ENCODE results near the gene PPP2R5C.
"Not testable (repeated sequence)": the region's sequence is repeated elsewhere in the genome, so short reads cannot be mapped to it uniquely, and the experiment has no call there.

Gene PPP2R5C

GRCh38 chr14:101783260-101784016 lies 21.9 kb downstream of the PPP2R5C start:
- no peak for DNase-seq

DNA sequence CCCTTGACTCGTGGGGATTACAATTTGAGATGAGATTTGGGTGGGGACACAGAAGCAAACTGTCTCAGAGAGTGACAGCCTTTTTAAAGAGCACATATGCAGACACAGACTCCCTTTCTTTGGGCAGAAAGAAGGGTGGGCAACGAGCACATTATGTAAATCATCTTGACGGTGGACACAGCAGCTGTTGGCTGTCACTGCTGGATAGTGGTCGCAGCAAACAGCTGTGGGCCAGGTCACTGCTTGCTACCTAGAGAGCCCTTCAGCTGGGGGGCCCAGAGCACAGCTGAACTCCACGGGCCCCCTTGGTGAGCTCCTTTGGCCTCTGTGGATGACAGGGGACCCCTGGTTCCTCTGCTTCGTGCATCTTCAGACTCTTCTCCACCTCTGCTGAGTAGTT lies 23.1 kb downstream of the PPP2R5C start:
- DNase-seq = no peak

DNA sequence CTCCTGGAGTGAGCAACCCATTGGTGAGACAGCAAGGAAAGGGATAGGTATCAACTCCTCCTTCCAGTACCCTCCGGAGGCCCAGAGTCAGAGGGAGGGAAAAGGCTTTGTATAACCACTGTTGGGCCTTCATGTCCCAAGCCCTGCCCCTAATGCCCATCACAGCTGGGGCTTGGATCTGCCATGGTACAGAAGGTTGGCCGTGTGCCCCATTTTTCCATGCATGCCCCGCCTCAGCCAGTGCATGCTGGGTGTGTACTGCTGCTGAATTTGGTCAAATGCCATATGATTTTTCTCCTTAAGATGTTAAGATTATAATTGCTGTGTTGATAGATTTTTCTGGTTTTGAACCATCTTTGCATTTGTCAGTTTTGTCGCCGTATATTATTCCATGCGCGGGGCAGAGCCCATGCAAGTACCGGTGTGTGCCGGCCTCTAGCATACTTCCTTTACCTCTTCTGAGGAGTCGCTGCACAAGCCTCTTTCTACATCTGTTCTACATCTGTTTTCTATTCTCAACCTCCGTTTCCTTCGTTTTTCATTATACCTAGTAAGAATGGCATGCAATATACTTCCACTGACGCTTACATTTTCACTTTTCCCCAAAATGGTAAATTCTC lies 26.6 kb downstream of the PPP2R5C start:
- DNase-seq = no peak

DNA sequence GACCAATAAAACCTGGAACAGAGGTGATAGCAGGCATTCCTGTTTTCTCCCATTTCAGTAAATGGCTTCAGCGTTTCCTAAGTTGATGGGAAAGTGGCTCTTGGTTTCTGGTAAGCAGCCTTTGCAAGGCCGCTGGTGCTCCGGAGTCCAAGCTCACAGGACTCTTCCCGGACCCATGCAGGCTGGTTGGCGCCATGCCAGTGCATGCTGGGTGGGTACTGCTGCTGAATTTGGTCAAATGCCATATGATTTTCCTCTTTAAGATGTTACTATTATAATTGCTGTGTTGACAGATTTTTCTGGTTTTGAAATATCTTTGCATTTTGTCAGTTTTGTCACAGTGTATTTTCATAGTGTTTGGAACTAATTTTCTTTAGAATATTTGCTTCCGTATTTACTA lies 27.7 kb downstream of the PPP2R5C start:
- no peak for DNase-seq

- no peak for DNase-seq
Measured at GRCh38 chr14:101790232-101790631, 28.7 kb downstream of the PPP2R5C start.

- DNase-seq = no peak
Measured at GRCh38 chr14:101791919-101792572, 30.5 kb downstream of the PPP2R5C start.

GRCh38 chr14:101796016-101796415 lies 34.5 kb downstream of the PPP2R5C start:
- no peak for DNase-seq

- DNase-seq = no peak
Measured at GRCh38 chr14:101796479-101796878, 35.0 kb downstream of the PPP2R5C start.

- no peak for DNase-seq
Measured at GRCh38 chr14:101797856-101798255, 36.3 kb downstream of the PPP2R5C start.

- DNase-seq = not testable (repeated sequence)
Measured at GRCh38 chr14:101804373-101804772, 42.9 kb downstream of the PPP2R5C start.

DNA sequence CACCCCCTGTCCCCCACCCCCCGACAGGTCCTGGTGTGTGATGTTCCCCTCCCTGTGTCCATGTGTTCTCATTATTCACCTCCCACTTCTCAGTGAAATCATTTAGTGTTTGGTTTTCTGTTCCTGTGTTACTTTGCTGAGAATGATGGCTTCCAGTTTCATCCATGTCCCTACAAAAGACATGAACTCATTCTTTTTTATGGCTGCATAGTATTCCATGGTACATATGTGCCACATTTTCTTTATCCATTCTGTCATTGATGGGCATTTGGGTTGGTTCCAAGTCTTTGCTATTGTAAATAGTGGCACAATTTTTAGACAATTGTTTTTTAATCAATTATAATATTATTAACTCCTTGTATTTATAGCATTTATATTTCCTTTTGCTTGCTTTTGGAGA lies 44.7 kb downstream of the PPP2R5C start:
- not testable (repeated sequence) for DNase-seq

GRCh38 chr14:101808020-101808641 lies 46.6 kb downstream of the PPP2R5C start:
- DNase-seq = peak; percentile 56

GRCh38 chr14:101808894-101809670 lies 47.6 kb downstream of the PPP2R5C start:
- DNase-seq = no peak

- DNase-seq = peak; percentile 94
Measured at GRCh38 chr14:101809671-101810514, 48.4 kb downstream of the PPP2R5C start.

DNA sequence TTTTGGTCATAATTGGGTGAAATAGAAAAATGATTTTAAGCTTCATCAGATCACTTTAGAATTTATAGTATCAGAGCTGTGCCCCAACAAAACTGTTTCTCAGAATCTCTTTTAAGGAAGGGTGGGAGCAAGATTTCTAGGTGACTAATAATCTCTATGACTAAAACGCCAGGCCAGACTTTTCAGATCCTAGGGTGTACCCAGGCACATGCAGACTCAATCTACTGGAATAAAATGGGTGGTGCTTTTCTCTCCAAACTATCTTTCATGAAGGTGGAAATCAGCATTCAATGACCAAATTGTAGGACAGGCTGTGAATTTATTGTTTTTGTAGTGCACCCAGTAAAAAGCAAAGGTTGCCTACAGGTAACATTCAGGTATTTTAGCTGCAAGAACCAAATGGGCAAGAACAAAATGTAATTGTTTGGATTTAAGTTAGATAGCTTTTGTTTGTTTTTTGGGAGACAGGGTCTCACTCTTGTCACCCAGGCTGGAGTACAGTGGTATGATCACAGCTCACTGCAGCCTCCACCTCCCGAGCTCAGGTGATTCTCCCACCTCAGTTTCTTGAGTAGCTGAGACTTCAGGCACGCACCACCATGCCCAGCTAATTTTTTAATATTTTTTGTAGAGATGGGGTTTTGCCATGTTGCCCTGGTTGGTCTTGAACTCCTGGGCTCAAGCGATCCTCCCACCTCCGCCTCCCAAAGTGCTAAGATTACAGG lies 49.5 kb downstream of the PPP2R5C start:
- DNase-seq = no peak

DNA sequence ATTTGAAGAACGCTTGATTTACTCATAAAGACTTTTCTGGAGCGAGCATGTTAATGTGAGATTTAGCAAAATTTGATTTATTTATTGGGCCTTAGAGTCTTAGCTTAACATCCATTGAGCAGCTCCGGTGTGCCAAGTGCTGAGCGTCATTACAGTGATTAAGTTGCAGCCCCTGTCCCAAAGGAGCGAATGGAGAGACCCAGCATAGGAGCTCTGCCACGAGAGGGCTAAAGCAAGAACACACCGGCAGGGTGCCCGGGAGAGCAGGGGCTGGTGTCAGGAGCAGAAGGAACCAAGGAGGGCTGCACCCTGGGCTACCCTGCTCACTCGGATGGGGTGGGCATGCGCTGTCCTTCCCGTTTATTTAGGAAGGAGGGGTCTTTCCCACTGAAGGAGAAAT lies 50.6 kb downstream of the PPP2R5C start:
- DNase-seq = no peak

DNA sequence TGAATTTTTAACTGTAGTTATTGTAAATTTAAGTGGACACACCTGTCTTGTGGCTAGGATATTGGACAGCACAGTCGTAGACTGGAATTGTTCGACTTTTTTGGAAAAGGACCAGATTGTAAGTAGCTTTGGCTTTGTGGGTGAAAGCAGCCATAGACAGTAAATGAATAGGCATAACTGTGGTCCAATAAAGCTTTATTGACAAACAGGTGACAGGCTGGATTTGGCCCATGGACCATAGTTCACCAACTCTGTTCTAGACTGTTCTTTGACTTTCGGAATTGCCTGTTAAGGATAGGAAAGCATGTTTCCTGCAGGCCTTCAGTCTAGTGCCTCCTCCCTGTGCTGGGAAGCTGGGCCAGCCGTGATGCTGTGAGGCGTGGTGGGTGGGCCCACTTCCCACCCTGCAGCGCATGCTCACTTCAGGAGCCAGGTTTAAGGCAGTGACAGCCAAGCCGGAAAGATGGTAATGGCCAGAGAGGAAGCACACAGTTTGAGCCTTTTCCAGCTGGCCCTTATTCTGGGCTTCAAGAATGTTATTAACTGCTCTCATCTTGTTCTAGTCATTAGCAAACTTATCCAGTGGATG lies 51.8 kb downstream of the PPP2R5C start:
- DNase-seq = no peak

- no peak for DNase-seq
Measured at GRCh38 chr14:101813833-101814232, 52.3 kb downstream of the PPP2R5C start.

- DNase-seq = no peak
Measured at GRCh38 chr14:101814934-101815333, 53.4 kb downstream of the PPP2R5C start.

GRCh38 chr14:101815994-101816393 lies 54.5 kb downstream of the PPP2R5C start:
- DNase-seq = no peak

- no peak for DNase-seq
Measured at GRCh38 chr14:101817501-101818001, 56.0 kb downstream of the PPP2R5C start.

All from NCI-H510A treated with DMSO at 0.1 percent for 48 hours (cell line).